Heart left ventricle (tissue), 16 donors: Measurements from ENCODE around the gene IL37. TPM values are rescaled to one million over a fixed set of nuclear protein-coding genes. Genes with fewer than 3 reads are reported as not detected.

ENCODE experiments used
- ATAC-seq, 4 donors: fragments of 200-7000 bp; cut with Tn5 transposase; one replicate each; pipeline ENCODE4 v1.9.1; 2020 to 2022; ENCODE audit warnings: moderate library complexity in 4 of 4, mild to moderate bottlenecking in 3 of 4, moderate number of reproducible peaks in 1 of 4
- DNase-seq, 5 donors: peaks; one replicate each; pipeline ENCODE4 v3.0.0-alpha.2; 2020
- H3K27ac ChIP-seq, 12 donors: fragments of 200-600 bp; sonication (generic) in 4 of 12; one replicate each; pipeline versions ENCODE4 v1.5.0 to v1.8.0; 2016 to 2022; ENCODE audit warnings: mild to moderate bottlenecking in 2 of 12
- H3K27me3 ChIP-seq, 9 donors: fragments of 200-600 bp; sonication (generic) in 2 of 9; one replicate each; pipeline versions ENCODE4 v1.5.1 to v1.8.0; 2016 to 2022; ENCODE audit warnings: mild to moderate bottlenecking in 3 of 9
- H3K36me3 ChIP-seq, 9 donors: fragments of 200-600 bp; sonication (generic) in 2 of 9; one replicate each; pipeline versions ENCODE4 v1.5.0 to v1.8.0; 2018 to 2022; ENCODE audit warnings: mild to moderate bottlenecking in 2 of 9
- H3K4me1 ChIP-seq, 12 donors: fragments of 200-600 bp; sonication (generic) in 4 of 12; one replicate each; pipeline versions ENCODE4 v1.5.0 to v1.8.0; 2016 to 2022; ENCODE audit warnings: mild to moderate bottlenecking in 3 of 12
- H3K4me3 ChIP-seq, 12 donors: fragments of 200-600 bp; sonication (generic) in 4 of 12; one replicate each; pipeline versions ENCODE4 v1.5.0 to v1.8.0; 2017 to 2022; ENCODE audit warnings: mild to moderate bottlenecking in 9 of 12, moderate library complexity in 4 of 12
- H3K9me3 ChIP-seq, 12 donors: fragments of 200-600 bp; sonication (generic) in 4 of 12; one replicate each; pipeline versions ENCODE4 v1.5.0 to v1.8.0; 2016 to 2022; ENCODE audit warnings: mild to moderate bottlenecking in 1 of 12
- POLR2A ChIP-seq, 2 donors: fragments of 450-650 bp; IDR thresholded peaks; one replicate each; pipeline ENCODE4 v1.6.1; 2017; ENCODE audit warnings: antibody characterized with exemption in 2 of 2, mild to moderate bottlenecking in 2 of 2, moderate library complexity in 2 of 2
- WGBS, 4 donors: extraction: QIAGEN DNeasy Blood & Tissue Kit in 2 of 4; methylation state at CpG; one replicate each; pipeline versions ENCODE4 v1.1.5 to v1.1.7; 2013 to 2018; 5-methylcytosine and 5-hydroxymethylcytosine counted together
- intact Hi-C, 10 donors: fragments of 100-400 bp; cut with DNase I; formaldehyde crosslinking; loops; one replicate each; pipeline versions ENCODE4 v1.11.1 to v1.14.2; 2022
- polyA plus RNA-seq, 2 donors: library from polyadenylated mRNA; stranded (reverse); fragments of 200-250 nt; gene quantifications; one replicate each; pipeline ENCODE4 v1.2.3, GENCODE V29; 2013
- total RNA-seq, 9 donors: library from RNA; depleted of rRNA in 2 of 9; stranded (reverse); fragments of >200 nt in 2 of 9; fragmentation: NEBNext Ultra II Directional in 3 of 9; extraction: Animal tissue kit (Norgen Biotek cat#: 25700) in 3 of 9; gene quantifications; one replicate each; pipeline versions ENCODE4 v1.1.0 to v1.2.4, GENCODE V29; 2016 to 2023
- TF ChIP-seq, protein P1 (sequence below), 12 donors: fragments of 200-600 bp; sonication (generic) in 4 of 12; IDR thresholded peaks; one replicate each; pipeline versions ENCODE4 v1.5.0 to v1.8.0; 2018 to 2022; ENCODE audit warnings: antibody characterized with exemption in 12 of 12, mild to moderate bottlenecking in 5 of 12
- donor health status: ischemic (EF 13 %, LVEDD 7.1; RV severe dilation, severe dysfunction).
- donor health status: healthy with polysubstance abuse.
- donor health status: DM: no; HTN: yes; CAD: no.
- donor health status: DM: no; HTN: no; CAD: no.
- donor health status: ischemic (EF 25% LVEDD 6.9; RV normal size, moderate dysfunction).
- donor health status: ischemic (EF 25% LVEDD 5.7; RV mildly dilated, moderate dysfunction).
- donor health status: healthy.
- donor health status: DM: yes; HTN: yes; CAD: no.
- donor health status: ischemic (EF 35%, LVEDD 5.7; RV mildly dilated, moderate dysfunction).
- donor health status: nonischemic (EF 11% LVEDD 7.7; RV severe dilation, severe dysfunction).
- donor health status: DM: yes; HTN: yes; CAD: no.
- donor health status: PGD.
- donor health status: ischemic (EF 29% LVEDD 5.4; RV normal size, mild dysfunction).
- donor health status: nonischemic (EF 23%, LVEDD 6.1; RV moderate dilation, normal function).

IL37 gene
- total and polyA plus RNA-seq, 11 donors = not detected

- Histone ChIP-seq H3K36me3 (no peaks in the 10 kb centered on the region), H3K4me1 (no peaks in the 10 kb centered on the region), H3K4me3 (no peak overlapping the region), H3K27me3 (peaks cover 0 to 25% (median 0%) of the 10 kb centered on the region in 9 donors), H3K27ac (no peak overlapping the region), H3K9me3 (peaks cover 0 to 6% (median 0%) of the 10 kb centered on the region in 12 donors)
- DNase-seq = no peak
- 36 to 38% (median 37%) methylated on average over 2 of the region's 2 CpGs for WGBS, 4 donors
- intact Hi-C loops = no loop called here
- TF ChIP-seq, protein P1, sequence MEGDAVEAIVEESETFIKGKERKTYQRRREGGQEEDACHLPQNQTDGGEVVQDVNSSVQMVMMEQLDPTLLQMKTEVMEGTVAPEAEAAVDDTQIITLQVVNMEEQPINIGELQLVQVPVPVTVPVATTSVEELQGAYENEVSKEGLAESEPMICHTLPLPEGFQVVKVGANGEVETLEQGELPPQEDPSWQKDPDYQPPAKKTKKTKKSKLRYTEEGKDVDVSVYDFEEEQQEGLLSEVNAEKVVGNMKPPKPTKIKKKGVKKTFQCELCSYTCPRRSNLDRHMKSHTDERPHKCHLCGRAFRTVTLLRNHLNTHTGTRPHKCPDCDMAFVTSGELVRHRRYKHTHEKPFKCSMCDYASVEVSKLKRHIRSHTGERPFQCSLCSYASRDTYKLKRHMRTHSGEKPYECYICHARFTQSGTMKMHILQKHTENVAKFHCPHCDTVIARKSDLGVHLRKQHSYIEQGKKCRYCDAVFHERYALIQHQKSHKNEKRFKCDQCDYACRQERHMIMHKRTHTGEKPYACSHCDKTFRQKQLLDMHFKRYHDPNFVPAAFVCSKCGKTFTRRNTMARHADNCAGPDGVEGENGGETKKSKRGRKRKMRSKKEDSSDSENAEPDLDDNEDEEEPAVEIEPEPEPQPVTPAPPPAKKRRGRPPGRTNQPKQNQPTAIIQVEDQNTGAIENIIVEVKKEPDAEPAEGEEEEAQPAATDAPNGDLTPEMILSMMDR (IDR thresholded peaks at IDR 0.05) = no peak
- no peak for TF ChIP-seq POLR2A (IDR thresholded peaks at IDR 0.05)
- no peak for ATAC-seq
These were observed 13.4 kb downstream of the IL37 start for GRCh38 chr2:112924360-112924759.

GRCh38 chr2:112924821-112925220 lies 13.9 kb downstream of the IL37 start:
- Histone ChIP-seq H3K36me3 (no peaks in the 10 kb centered on the region), H3K4me3 (no peak overlapping the region), H3K9me3 (peaks cover 0 to 3% (median 0%) of the 10 kb centered on the region in 12 donors), H3K27ac (no peak overlapping the region), H3K4me1 (no peaks in the 10 kb centered on the region), H3K27me3 (peaks cover 0 to 25% (median 0%) of the 10 kb centered on the region in 9 donors)
- intact Hi-C loops = no loop called here
- DNase-seq (no peak), ATAC-seq (no peak)
- TF ChIP-seq, protein P1 (IDR thresholded peaks at IDR 0.05) = no peak
- 66 to 78% (median 72%) methylated on average over 3 of the region's 3 CpGs for WGBS, 4 donors

DNA sequence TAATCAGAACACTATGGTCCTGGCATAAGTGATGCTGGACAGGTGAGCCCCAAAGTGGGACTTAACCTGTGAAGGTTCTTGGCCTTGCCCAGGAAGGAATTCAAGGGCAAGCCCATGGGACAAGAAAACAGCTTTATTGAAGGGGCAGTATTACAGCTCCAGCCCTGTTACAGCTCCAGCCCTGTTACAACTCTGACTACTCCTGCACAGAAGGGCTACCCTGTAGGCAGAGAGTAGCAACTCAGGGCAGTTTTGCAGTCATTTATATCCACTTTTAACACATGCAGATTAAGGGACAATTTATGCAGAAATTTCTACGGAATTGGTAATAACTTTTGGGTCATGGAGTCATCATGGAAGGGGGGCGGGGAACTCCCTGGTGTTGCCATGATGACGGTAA lies 15.7 kb downstream of the IL37 start:
- H3K4me1 ChIP-seq = no peaks in the 10 kb centered on the region
- no peak overlapping the region for H3K4me3 ChIP-seq
- DNase-seq (no peak), ATAC-seq (no peak)
- H3K27ac ChIP-seq = no peak overlapping the region
- WGBS, 4 donors = 86 to 93% (median 89%) methylated on average over 3 of the region's 3 CpGs
- no peaks in the 10 kb centered on the region for H3K36me3 ChIP-seq
- H3K9me3 ChIP-seq = no peaks in the 10 kb centered on the region
- TF ChIP-seq POLR2A (IDR thresholded peaks at IDR 0.05) = no peak
- TF ChIP-seq, protein P1 (IDR thresholded peaks at IDR 0.05) = no peak
- intact Hi-C loops = no loop called here
- peaks cover 0 to 25% (median 0%) of the 10 kb centered on the region in 9 donors for H3K27me3 ChIP-seq

DNA sequence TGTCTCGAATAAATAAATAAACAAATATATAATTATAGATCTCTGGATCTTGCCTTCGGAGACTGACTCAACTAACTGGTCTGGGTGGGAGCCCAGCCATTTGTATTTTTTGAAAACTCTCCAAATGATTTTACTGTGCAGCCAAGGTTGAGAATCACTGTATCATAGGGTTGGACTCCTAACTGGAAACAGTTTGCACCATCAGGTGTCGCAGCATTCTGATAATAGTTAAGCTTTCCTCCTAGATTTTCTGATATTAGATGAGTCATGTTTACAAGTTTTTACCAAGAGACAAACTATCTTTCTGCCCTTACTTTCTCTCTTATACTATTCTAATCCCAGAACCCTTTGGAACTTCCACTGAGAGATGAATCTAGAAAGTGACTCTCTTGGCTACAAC lies 16.8 kb downstream of the IL37 start:
- no peaks in the 10 kb centered on the region for H3K4me1 ChIP-seq
- ATAC-seq (no peak), DNase-seq (no peak)
- no peak for TF ChIP-seq POLR2A (IDR thresholded peaks at IDR 0.05)
- TF ChIP-seq, protein P1 (IDR thresholded peaks at IDR 0.05) = no peak
- H3K9me3 ChIP-seq = no peaks in the 10 kb centered on the region
- intact Hi-C loops = no loop called here
- peaks cover 0 to 25% (median 0%) of the 10 kb centered on the region in 9 donors for H3K27me3 ChIP-seq
- H3K4me3 ChIP-seq = no peak overlapping the region
- no peaks in the 10 kb centered on the region for H3K36me3 ChIP-seq
- H3K27ac ChIP-seq = no peak overlapping the region
- WGBS, 4 donors = 76 to 88% (median 79%) methylated on average over 3 of the region's 3 CpGs
